NCI-H524 treated with DMSO at 0.1 percent for 48 hours (cell line): ENCODE results near the gene DGCR8.

ENCODE experiments used
- DNase-seq: peaks from one replicate; lab custom pipeline; 2025; lab: John Stamatoyannopoulos, UW

DGCR8 gene

DNA sequence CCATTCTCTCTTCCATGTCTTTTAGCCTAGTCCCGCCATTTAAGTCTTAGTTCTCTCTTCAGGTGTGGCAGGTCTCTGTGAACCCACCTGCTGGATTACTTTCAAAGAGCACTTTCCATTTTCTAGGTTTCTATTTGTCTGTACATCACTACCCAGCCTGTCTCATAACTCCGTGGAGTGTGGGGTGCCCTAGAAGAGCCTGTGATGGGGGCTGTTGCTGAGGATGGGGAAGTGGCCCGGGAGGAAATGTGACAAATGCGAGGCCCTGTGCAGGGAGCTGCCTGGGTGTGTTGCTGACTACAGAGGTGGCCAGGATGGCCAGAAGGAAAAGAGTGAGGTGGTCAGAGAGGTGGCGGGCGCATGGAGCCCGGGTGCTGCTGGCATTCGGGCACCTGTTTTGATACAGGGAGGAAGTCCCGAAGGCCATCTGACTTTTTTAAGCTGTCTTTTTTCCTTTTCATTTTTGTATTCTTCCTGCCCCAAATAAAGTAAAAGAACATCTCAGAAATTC is 10.7 kb downstream of the DGCR8 start:
- DNase-seq, result no peak

DNA sequence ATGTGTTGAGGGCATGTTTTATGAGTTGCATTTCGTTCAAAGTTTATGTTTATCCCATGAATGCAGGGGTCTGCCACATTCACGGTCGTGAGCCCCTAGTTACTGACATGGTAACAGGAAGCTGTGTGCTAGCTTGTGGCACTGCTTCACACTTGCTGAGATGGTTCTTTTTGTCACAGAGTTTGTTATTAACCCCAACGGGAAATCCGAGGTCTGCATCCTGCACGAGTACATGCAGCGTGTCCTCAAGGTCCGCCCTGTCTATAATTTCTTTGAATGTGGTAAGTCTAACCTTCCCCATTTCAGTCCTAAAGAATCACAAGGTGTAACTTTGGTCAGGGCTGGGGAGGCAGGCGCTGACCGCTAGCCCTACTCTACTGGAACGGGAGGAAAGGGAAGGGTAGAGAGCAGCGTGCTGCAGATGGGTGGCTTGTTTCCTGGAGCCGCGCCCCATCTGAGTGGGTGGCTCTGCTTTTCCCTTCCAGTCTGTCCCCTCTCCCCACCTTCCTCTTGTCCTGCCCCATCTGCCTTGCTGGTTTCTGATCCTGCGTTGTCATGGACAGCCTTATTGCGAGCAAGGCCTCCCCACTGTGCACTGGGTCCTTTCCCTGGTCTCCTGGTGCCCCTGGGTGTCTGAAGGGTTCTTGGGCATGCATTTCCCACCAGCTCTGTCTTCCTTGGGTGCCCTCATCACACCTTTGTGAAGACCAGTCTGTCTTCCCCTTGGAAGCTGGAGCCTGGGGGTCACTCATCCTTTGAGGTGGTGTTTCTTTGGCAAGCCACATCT is 11.8 kb downstream of the DGCR8 start:
- no peak for DNase-seq

DNA sequence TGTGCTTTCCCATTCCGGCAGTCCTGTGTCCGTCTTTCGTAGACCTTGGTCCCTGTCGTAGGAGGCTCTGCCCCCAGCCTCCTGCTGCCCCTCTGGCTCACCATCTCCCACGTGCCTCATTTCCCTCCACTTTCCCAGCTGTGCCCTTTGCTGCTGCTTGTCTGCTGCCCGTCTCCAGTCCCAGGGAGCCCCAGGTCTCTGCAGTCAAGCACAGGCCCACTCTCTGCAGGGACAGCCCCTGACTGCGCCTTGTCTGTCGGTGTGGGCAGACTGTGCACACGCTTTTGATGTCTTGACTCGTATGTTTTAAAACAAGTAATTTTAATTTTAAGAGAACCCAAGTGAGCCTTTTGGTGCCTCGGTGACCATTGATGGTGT is 12.4 kb downstream of the DGCR8 start:
- DNase-seq, result no peak

DNA sequence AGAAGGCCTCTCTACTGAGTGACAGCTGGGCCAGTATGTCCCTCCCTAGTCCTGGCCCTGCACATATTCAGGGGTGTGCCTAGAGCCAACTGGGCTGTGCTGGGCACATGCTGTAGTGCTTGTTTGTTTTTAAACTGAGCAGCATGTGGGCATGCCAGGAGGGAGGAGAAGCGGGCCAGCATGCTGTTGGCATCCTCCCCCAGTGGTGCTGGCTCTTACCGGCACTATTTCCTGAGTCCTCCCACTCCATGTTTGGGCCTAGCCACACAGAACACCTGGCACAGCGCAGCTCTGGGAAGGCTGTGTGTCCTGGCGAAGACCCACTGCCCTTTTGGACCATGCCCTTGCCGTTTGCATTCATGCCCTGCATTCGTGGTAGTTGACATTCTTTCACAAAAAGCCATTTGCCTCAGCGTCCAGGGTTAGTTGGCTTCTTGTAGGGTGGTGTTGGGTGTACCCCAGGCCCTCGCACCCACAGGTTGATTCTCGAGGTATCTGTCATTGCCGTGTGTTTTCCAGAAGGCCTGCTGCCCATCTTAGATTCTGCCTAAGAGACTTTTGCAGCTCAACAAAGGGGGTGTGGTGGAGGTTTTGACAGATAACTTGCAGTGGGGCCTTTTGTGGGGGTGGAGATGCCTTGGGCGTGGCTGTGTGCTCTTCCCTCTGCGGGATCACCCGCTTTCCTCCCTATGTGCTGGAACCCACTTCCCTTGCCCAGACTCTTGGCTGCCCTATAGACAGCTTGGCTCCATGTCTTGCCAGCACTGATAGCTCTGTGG is 13.6 kb downstream of the DGCR8 start:
- no peak for DNase-seq

DNA sequence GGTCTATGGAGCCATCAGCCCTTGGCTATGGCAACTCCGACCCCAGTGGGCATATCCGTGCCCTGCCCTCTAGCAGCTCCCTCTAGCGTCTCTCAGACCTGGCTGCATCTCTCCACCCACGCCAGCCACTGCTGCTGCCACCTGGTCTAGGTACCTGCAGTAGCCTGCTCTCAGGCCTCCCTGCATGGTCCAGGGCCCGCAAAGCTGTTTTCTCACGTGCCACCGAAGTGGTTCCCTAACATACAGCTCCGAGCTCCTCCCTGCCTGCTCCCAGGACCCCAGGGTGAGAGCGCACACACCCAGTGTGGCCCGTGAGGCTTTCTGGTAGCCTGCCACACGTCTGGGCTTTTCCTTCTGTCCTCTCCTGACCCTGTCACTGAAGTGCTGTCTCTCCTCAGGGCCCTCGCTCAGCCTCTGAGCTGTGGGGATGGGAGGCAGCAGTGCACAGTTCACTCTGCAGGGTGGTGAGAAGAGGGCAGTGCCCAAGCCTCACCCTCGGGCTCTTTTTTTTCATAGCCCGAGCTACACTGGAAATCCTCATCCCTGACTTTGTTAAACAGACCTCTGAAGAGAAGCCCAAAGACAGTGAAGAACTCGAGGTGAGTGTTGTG is 14.3 kb downstream of the DGCR8 start:
- DNase-seq, result no peak

DNA sequence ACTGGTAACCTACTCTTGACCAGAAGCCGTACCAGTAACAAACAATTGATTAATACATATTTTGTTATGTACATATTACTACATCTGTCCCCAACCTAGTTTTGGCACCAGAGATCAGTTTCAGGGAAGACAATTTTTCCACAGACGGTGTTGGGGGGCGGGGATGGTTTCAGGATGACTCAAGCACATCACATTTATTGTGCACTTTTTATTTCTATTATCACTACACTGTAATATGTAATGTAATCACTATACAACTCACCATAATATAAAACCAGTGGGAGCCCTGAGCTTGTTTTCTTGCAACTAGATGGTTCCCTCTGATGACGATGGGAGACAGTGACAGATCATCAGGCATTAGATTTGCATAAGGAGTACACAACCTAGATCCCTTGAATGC is 15.5 kb downstream of the DGCR8 start:
- no peak for DNase-seq

DNA sequence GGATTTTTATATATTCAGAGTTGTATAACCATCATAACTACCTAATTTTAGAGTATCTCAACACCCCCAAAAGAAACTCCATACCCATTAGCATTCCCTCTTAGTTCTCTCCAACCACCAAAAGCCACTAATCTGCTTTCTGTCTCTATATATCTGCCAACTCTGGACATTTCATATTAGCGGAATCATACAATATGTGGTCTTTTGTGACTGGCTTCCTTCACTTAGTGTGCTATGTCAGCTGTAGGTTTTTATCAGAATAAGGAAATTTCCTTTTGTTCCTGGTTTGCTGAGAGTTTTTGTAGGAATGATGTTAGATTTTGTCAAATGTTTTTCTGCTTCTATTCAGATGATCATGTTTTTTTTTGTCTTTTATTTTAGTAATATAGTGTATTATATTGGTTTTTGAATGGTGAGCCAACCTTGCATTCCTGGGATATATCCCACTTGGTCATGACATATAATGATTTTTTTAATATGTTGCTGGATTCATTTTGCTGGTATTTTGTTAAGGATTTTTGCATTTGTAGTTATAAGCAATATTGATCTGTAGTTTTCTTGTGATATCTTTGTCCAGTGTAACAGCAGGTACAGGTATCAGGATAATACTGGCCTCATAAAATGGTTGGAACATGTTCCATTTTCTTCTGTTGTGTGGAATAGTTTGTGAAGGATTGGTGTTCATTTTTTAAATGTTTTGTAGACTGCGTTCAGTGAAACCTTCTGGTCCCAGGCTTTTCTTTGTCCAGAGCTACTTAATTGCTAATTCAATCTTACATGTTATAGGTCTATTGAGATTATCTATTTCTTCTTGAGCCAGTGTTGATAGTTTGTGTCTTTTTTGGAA is 16.8 kb downstream of the DGCR8 start:
- no peak for DNase-seq

DNA sequence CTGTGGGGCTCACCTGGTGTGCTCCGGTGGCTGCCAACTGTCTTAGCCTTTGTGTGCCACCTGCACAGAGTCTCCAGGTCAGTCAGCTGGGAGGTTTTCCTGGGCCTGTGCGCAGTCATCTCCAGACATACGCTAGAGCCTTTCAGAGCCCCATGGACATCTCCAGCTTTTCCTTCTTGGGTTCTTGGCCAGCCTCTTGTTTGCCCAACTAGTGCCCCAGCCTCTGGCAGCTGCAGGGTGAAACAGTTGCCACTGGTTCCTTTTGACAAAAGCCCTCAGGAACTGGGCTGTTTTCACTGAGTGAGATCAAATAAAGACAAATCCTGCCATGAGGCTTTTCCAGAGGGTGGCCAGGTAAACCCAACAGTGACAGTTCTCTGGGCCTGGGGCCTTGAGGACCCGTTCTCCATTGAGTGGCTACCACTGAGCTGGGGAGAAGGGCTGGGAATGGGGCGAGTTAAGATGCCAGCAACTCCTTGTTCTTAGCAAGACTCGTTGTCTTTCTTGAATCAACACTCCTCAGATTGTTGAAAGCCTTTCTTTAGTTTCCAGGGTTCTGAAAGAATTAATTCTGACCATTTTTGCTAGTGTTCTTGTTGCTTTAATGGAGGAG is 19.2 kb downstream of the DGCR8 start:
- no peak for DNase-seq

DNA sequence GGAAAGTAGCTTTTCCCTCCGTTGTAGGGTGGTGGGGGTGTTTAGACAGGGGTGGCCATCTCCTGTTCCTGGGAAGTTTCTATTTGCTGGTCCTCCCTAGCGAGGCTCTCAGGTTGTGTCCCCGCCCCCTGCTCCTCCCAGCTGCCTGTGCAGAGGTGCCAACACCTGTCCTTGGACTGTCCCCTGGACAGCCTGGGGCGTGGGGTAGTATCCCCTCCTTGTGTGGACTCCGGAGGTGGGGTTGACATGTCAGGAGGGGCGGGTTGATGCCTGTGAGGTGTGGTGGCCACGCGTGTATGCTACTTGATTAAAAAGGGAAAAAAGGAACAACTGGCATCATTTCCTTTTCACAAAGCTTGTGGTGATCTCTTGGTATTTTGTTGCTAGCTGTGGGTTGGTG is 21.6 kb downstream of the DGCR8 start:
- DNase-seq, result no peak

DNA sequence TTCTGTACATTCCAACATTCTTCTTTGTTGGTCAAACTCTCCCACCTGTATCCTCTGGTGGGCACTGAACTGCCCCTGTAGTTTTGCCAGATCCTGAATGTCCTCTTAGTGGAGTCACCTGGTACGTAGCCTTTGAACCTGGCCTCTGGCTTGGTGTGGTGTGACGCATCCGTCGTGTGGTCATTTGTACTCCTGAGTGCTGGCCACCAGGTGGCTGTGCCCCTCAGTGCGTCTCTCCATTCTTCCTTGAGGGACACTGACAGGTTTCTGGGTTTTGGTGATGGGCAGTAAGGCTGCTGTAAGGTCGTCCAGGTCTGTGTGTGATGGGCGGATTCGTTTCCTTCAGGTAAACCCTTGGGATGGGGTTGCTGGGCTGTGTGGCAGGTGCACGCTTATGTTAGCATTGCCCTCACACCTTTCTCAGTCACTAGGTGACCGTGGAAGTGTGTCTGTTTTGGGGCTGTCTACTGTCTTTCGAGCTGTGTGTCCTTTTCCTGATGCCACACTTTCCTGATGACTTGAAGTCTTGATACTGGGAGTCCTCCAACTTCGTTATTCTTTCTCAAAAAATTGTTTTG is 22.3 kb downstream of the DGCR8 start:
- DNase-seq, result no peak

DNA sequence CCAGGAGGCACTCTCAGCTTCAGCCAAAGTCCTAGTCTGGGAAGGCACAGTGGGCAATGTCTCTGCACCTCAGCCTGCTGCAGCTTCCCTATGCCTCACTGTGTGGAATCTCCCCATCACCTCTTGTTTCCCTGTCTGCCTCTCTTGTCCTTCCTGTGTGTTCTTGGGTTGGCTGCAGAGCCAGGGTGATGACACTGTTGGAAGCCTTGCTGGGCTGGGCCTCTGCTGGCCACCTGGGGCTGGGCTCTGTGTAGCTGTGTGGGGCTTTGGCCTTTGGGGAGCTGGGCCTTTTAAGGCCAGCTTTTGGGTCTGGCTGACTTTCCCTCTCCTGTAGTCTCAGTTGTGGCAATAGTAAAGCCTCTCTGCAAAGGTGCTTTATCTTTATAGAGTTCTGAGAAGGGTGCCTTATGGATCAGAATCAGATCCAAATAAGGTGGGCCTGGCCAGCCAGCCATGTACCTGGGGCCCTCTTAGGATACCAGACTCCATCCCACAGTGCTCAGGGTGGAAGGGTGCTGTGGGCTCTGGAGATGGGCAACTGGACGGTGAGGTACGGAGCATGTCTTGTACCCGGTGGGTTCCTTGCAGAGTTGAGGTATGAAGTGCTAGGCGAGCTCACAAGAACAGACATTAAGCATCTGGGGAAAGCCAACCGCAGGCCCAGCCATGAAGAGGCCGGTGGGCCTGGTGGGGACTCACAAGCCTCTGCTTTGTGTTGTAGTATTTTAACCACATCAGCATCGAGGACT is 25.6 kb downstream of the DGCR8 start:
- no peak for DNase-seq

DNA sequence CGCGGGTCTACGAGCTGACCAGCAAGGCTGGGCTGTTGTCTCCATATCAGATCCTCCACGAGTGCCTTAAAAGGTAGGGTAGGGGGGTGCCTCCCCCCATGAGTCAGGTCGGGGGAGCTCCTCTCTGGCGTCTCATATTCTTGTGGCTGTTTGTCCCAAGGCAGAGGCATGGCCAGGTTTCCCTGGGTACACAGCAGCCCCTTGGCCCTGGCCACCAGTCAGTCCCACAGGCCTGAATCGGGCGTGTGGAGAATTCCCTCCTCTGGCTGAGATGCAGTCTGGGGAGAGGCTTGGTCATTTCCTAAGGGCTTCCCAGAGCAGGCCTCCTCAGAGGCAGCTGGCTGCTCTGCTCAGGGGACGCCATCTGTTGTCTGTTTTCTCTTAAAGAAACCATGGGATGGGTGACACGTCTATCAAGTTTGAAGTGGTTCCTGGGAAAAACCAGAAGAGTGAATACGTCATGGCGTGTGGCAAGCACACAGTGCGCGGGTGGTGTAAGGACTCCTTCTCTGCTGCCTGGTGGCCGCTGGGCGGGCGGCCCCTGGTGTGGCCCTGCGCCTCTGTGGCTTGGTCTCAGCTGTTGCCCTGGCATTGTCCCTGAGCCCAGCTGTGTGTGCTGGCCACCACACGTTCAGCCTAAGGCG is 26.3 kb downstream of the DGCR8 start:
- DNase-seq, result peak; percentile 87

DNA sequence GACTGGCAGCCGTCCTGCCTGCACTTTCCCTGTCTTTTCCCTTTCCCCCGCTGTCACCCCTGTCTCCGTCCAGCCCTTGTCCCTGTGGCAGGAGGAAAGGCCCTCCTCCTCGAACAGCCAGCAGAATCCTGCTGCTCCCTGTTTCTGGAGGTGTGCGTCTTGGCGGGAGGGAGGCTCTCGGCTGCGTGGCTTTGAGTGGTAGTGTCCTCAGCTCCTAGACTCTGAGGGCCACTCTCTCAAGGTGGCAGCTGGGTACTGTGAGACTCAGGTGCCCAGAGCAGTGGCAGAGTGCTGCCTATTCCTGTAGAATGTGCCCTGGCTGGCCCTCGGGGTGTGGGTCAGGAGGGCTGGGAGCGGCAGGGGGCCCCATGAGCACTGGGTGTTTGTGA is 26.8 kb downstream of the DGCR8 start:
- DNase-seq, result no peak

DNA sequence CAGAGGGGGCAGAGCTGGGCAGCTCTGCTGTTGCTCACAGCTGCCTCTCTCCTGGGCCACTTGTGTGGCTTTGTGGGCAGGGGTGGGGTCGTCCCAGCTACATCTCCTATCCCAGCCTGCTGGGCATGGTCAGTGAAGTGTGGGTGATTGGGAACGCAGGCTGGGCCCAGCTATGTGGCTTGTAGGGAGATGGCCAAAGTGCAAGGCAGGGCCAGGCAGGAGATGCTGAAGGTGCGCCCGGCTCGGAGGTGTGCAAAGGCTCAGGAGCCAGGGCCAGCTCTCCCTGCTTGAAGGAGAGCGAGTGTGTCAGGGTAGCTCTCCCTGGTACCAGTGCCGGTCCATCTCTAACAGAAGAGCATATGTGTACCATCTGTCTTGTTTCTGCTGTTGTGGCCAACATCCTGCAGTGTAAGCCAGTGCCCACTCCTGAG is 27.4 kb downstream of the DGCR8 start:
- no peak for DNase-seq

DNA sequence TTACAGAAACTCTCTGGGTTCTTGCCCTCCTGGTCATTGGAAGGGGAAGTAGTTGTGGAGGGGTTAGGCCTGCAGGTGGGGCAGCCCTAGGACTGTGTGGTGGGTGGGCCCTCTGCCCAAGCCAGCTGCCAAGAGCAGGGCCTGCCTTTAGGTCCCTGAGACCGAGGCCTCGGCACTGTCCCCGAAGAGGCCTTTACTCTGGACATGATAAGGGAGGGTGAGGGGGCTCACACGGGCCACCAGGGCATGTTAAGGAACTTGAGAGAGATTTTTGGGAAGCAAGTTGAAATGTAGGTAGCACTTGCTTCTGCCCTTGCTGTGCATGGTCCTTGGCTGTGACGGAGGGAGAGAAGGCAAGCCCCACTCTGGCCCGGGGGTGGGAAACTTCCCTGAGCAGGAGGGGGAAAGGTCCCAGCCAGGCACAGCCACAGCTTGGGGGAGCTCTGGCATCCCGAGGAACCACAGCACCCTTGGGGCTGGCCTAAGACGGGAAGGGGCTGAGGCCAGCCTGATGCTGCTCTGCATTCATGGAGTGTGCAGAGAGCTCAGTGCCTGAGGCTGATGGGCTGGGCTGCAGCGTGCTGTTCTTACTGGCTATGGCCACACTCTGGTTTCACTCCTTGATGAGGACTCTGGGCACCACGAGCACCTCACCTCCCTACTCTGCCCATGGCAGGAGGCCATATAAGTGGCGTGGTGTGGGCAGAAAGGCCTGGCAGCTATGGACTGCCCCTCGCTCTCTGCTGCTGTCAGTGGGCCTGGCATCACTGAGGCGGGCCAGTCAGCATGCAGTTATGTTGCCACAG is 28.1 kb downstream of the DGCR8 start:
- no peak for DNase-seq

DNA sequence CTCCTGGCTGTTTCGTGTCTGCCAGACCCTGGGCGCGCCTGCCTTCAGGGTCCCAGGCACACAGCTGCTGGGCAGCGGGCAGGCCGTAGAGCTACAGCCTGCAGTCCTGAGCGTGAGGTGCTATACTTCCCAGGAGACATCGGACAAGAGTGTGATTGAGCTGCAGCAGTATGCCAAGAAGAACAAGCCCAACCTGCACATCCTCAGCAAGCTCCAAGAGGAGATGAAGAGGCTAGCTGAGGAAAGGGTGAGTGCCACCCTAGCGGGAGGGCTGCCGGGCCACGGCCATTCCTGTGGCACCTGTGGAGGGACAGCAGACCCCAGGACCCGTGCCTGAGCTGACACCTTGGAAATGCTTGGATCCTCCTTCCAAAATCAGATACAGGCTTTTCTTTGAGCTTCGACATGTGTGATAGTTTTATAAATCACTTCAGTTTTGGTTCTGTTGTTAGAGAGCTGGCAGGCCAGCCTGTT is 28.8 kb downstream of the DGCR8 start:
- DNase-seq, result no peak

DNA sequence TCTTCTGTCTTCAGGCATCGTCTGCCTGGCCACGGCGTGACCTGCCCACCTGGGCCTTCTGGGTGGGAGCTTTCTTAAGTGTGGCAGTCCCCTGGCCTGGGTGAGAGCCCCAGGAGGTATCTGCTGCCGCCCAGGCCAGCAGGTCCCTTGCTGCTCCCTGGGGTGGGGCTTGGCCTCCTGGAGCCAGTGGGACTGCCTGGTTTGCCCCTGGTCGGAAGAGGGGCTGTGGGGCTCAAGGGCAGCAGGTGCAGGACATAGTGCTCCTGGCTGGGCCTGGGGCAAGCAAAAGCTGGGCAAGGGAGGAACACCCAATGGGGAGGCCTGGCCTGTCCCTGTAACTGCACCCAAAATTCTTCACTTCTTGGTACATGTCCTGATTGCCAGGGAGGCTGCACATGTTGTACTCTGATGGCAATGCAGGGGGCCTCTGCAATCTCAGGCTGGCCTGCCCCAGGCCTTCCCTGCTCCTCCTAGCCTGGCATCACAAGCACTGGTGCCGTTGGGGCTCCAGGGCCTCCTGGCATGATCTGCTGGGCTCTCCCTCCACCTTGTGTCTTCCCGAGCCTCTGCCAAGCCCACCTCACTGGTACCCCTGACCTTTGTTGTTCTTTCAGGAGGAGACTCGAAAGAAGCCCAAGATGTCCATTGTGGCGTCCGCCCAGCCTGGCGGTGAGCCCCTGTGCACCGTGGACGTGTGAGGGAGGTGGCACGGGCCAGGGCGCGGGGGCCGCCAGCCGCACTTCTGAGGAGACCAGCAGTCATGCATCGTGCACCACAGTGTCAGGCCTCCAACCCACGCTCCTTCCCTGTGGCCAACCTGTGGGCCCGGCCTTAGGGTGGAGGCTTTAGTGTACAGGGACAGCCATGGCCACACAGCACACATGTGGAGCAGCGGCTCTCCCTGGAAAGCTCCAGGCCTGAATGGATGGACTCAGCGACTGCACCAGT is 29.6 kb downstream of the DGCR8 start:
- no peak for DNase-seq
